Peyer's patch (tissue), 4 donors: ENCODE results near the gene SGSH. TPM values are rescaled to one million over a fixed set of nuclear protein-coding genes. Genes with fewer than 3 reads are reported as not detected.
A peak's percentile ranks its signal among the peaks of the same experiment; 100 is the strongest.

ENCODE experiments used
- DNase-seq, 3 donors: peaks; one replicate each; pipeline ENCODE4 v3.0.0-alpha.2; 2017 to 2019
- H3K27ac ChIP-seq, 4 donors: fragments of 200-600 bp; sonication (generic); one replicate each; pipeline ENCODE4 v1.5.1; 2016 to 2019
- H3K27me3 ChIP-seq, 2 donors: fragments of 200-600 bp; sonication (generic); one replicate each; pipeline ENCODE4 v1.5.1; 2019
- H3K36me3 ChIP-seq, 3 donors: fragments of 200-600 bp; sonication (generic); one replicate each; pipeline ENCODE4 v1.5.1; 2016 to 2019
- H3K4me1 ChIP-seq, 4 donors: fragments of 200-600 bp; sonication (generic); one replicate each; pipeline ENCODE4 v1.5.1; 2016 to 2019
- H3K4me3 ChIP-seq, 4 donors: fragments of 200-600 bp; sonication (generic); 1 replicate in 3 of 4; 2 replicates in 1 of 4; pipeline ENCODE4 v1.5.1; 2016 to 2019; ENCODE audit warnings: mild to moderate bottlenecking in 1 of 4
- H3K9me3 ChIP-seq, 4 donors: fragments of 200-600 bp; sonication (generic); one replicate each; pipeline ENCODE4 v1.5.1; 2016 to 2019; ENCODE audit warnings: mild to moderate bottlenecking in 1 of 4
- POLR2A ChIP-seq, 2 donors: fragments of 450-650 bp; IDR thresholded peaks; one replicate each; pipeline ENCODE4 v1.5.1; 2017; ENCODE audit warnings: antibody characterized with exemption in 2 of 2, mild to moderate bottlenecking in 2 of 2, moderate library complexity in 2 of 2
- total RNA-seq, 4 donors: library from RNA; depleted of rRNA; stranded (reverse); fragments of >200 nt; gene quantifications; one replicate each; pipeline ENCODE4 v1.1.0, GENCODE V29; 2016
- TF ChIP-seq, protein P1 (sequence below), 6 experiments: fragments of 450-650 bp in 4 of 6; fragments of 200-600 bp in 2 of 6; sonication (generic) in 1 of 6; IDR thresholded peaks; one replicate each; pipeline ENCODE4 v1.5.1; 2017 to 2019; ENCODE audit warnings: antibody characterized with exemption in 6 of 6, mild to moderate bottlenecking in 3 of 6, moderate library complexity in 1 of 6

SGSH gene
- total RNA-seq, 4 donors from 2014 or later, result 37.8 to 114 (median 60.6) TPM

DNA sequence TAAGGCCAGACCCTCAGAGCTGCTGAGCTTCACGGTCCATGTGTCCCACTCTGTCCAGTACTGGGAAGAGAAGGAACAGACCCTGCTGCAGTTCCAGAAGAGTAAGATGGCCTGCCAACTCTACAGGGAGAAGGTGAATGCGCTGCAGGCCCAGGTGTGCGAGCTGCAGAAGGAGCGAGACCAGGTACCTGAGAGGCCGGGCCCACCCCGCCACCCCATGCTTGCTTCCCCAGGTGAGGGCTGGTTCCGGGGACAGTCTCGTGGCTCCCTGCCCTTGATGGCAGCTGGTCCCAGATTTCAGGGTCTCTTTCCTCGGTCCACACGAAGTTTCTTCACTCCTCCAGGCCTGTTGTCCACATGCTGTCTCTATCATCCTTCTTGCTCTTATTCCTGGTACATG, 29.4 kb downstream of the SGSH start:
- Histone ChIP-seq H3K4me3 (no peak overlapping the region), H3K27me3 (no peaks in the 10 kb centered on the region), H3K36me3 (no peaks in the 10 kb centered on the region), H3K4me1 (no peaks in the 10 kb centered on the region), H3K27ac (no peak overlapping the region), H3K9me3 (no peaks in the 10 kb centered on the region)
- no peak for TF ChIP-seq POLR2A (IDR thresholded peaks at IDR 0.05)
- TF ChIP-seq, protein P1, sequence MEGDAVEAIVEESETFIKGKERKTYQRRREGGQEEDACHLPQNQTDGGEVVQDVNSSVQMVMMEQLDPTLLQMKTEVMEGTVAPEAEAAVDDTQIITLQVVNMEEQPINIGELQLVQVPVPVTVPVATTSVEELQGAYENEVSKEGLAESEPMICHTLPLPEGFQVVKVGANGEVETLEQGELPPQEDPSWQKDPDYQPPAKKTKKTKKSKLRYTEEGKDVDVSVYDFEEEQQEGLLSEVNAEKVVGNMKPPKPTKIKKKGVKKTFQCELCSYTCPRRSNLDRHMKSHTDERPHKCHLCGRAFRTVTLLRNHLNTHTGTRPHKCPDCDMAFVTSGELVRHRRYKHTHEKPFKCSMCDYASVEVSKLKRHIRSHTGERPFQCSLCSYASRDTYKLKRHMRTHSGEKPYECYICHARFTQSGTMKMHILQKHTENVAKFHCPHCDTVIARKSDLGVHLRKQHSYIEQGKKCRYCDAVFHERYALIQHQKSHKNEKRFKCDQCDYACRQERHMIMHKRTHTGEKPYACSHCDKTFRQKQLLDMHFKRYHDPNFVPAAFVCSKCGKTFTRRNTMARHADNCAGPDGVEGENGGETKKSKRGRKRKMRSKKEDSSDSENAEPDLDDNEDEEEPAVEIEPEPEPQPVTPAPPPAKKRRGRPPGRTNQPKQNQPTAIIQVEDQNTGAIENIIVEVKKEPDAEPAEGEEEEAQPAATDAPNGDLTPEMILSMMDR (IDR thresholded peaks at IDR 0.05), result no peak
- no peak for DNase-seq

DNA sequence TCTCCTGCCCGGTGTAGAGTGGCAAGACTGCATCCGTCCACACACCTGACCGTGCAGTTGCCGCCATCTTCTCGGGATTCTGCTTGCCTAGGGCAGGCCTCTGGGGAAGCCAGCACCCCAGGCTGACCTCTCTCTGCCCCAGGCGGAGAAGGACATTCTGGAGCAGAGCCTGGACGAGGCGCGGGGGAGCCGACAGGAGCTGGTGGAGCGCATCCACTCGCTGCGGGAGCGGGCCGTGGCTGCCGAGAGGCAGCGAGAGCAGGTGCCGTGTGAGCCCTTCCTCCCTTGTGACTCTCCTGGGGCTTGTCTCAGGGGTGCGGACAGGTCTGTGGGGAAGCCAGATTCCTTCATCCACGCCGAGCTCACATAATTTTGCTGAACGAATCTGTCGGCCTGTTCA, 30.5 kb downstream of the SGSH start:
- Histone ChIP-seq H3K9me3 (no peaks in the 10 kb centered on the region), H3K27ac (no peak overlapping the region), H3K27me3 (no peaks in the 10 kb centered on the region), H3K36me3 (no peaks in the 10 kb centered on the region), H3K4me1 (no peaks in the 10 kb centered on the region), H3K4me3 (no peak overlapping the region)
- no peak for TF ChIP-seq POLR2A (IDR thresholded peaks at IDR 0.05)
- TF ChIP-seq, protein P1 (IDR thresholded peaks at IDR 0.05), result no peak
- DNase-seq, result no peak

DNA sequence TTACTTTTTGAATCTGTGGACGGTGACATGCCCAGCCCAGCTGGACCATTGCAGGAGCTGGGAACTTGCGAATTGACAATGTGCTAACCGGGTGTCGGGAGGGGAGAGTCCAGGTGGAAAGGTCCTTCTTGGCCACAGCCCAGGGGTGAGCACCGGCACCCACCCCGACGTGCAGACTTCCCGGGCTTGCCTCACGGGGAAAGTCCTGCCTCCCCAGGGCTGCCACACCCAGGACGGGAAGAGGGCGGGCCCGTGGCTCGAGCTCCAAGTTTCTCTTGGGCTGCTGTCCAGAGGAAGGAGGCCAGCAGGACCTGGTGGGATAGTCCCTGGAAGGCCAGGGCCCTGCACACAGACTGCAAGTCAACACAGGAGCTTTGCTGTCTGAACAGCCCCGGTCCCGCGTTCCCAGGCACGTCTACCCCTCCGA, 32.6 kb downstream of the SGSH start:
- Histone ChIP-seq H3K27me3 (no peaks in the 10 kb centered on the region), H3K4me1 (no peaks in the 10 kb centered on the region), H3K4me3 (peak overlapping the region in 2 of 4 donors; percentile 15 to 18), H3K36me3 (no peaks in the 10 kb centered on the region), H3K27ac (peak overlapping the region in 2 of 4 donors; percentile 10 to 49), H3K9me3 (no peaks in the 10 kb centered on the region)
- DNase-seq, result peak in 2 of 3 donors; percentile 69 to 73
- TF ChIP-seq, protein P1 (IDR thresholded peaks at IDR 0.05), result no peak
- no peak for TF ChIP-seq POLR2A (IDR thresholded peaks at IDR 0.05)

DNA sequence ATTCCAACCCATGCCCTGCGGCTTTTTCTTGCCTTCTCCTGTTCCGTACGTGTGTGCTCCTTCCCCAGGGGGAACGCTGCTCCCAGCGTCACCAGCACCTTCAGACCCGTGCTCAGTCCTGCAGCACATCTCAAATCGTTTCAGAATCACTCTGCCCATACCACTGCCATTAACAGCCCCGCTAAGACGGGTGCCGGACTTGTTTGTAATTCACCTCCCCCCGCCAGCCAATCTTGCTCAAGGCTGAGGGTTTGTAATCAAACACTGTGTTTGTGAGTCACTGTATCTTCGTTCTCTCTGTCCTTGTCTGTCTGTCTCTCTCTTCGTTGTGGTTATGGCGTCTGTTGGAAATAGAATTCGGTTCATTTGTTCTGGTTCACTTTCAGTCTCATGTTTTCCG, 33.0 kb downstream of the SGSH start:
- DNase-seq, result no peak
- Histone ChIP-seq H3K27me3 (no peaks in the 10 kb centered on the region), H3K4me3 (peak overlapping the region in 2 of 4 donors; percentile 15 to 18), H3K9me3 (no peaks in the 10 kb centered on the region), H3K27ac (peak overlapping the region in 1 of 4 donors; percentile 10), H3K36me3 (no peaks in the 10 kb centered on the region), H3K4me1 (no peaks in the 10 kb centered on the region)
- TF ChIP-seq, protein P1 (IDR thresholded peaks at IDR 0.05), result no peak
- no peak for TF ChIP-seq POLR2A (IDR thresholded peaks at IDR 0.05)

DNA sequence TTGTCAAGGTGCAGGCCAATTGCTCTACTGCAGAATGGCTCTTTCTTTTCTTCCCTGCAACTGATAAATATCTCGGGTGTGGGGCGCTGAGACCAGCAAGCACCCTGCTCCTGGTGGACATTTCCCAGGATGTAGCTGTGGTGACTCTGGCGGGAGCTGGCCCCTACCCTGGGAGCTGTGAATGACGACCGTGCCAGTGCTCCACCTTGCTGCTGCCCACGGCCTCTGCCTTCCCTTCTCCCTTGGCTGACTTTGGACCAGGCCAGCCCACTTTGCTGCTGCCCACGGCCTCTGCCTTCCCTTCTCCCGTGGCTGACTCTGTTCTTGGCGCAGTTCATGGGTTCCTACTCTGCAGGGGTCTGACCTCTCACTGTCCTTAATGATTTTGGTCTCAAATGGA, 34.2 kb downstream of the SGSH start:
- H3K27me3 ChIP-seq, result no peaks in the 10 kb centered on the region
- no peak for TF ChIP-seq POLR2A (IDR thresholded peaks at IDR 0.05)
- TF ChIP-seq, protein P1 (IDR thresholded peaks at IDR 0.05), result no peak
- H3K4me3 ChIP-seq, result no peak overlapping the region
- no peaks in the 10 kb centered on the region for H3K9me3 ChIP-seq
- DNase-seq, result no peak
- no peaks in the 10 kb centered on the region for H3K4me1 ChIP-seq
- H3K27ac ChIP-seq, result no peak overlapping the region
- no peaks in the 10 kb centered on the region for H3K36me3 ChIP-seq

DNA sequence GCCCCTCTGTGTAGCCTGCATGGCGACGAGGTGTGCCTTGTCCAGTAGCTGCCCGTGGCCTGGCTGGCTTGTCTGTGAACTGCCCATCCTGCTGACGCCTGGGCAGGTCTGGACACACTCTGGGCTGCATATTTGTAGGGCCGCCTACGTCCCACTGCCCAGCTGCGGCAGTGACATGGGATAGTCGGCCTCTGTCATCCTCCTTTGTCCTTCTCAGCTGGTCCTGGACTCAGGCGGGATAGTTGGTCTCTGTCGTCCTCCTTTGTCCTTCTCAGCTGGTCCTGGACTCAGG, 35.8 kb downstream of the SGSH start:
- Histone ChIP-seq H3K9me3 (no peaks in the 10 kb centered on the region), H3K36me3 (no peaks in the 10 kb centered on the region), H3K4me1 (no peaks in the 10 kb centered on the region), H3K27ac (no peak overlapping the region), H3K27me3 (no peaks in the 10 kb centered on the region), H3K4me3 (no peak overlapping the region)
- TF ChIP-seq POLR2A (IDR thresholded peaks at IDR 0.05), result no peak
- TF ChIP-seq, protein P1 (IDR thresholded peaks at IDR 0.05), result no peak
- no peak for DNase-seq
